ENCODE measurements around the gene FPR1. TPM values are rescaled to one million over a fixed set of nuclear protein-coding genes. Genes with fewer than 3 reads are reported as not detected.

Gene FPR1
- polyA plus RNA-seq, 3 donors: 372 to 1,265 (median 991) TPM

GRCh38 chr19:51702825-51703574 is 48.7 kb downstream of the FPR1 start:
- DNase-seq: no peak
- peaks cover 9 to 35% of the 10 kb centered on the region in 2 donors for H3K27me3 ChIP-seq (ENCODE audit: control insufficient read depth in 2 of 2, insufficient read depth in 2 of 2, low read length in 2 of 2)
- WGBS (ENCODE audit: insufficient coverage): 4% methylated on average over 38 of the region's 46 CpGs
- H3K9ac ChIP-seq (ENCODE audit: insufficient read depth, low read length, poor library complexity, severe bottlenecking): no peak overlapping the region
- Mint-ChIP-seq H3K4me1 (peaks cover 37% of the 10 kb centered on the region), H3K27me3 (ENCODE audit: low read depth in 3 of 3) (peaks cover 35 to 52% (median 45%) of the 10 kb centered on the region in 3 donors), H3K4me3 (peak overlapping the region; percentile 89 to 94), H3K27ac (peak overlapping the region; percentile 80 to 97 (median 95)), H3K9me3 (peaks cover 5 to 18% (median 14%) of the 10 kb centered on the region in 7 donors), H3K36me3 (peaks cover 37 to 40% of the 10 kb centered on the region in 2 donors)
- H3K27ac ChIP-seq (ENCODE audit: low read depth in 1 of 2, low read length in 2 of 2): no peak overlapping the region
- H3K4me1 ChIP-seq (ENCODE audit: control insufficient read depth in 1 of 2, insufficient read depth in 2 of 2, low read length in 2 of 2): peaks cover 31 to 39% of the 10 kb centered on the region in 2 donors
- peak overlapping the region; percentile 87 for H3K4me2 ChIP-seq (replicated peaks; ENCODE audit: extremely low read depth, low read length, poor library complexity, severe bottlenecking)
- peak overlapping the region; percentile 72 for H2AFZ ChIP-seq (ENCODE audit: insufficient read depth, low read depth, low read length, poor library complexity, severe bottlenecking)
- intact Hi-C loops (cut with micrococcal nuclease): loop anchor here in 1 of 2 donors (5.0 kb wide), 1 partner anchor 74 kb away; no protein-coding TSS in a partner anchor
- H3K36me3 ChIP-seq (replicated peaks in 1 of 2; ENCODE audit: control insufficient read depth in 1 of 2, insufficient read depth in 2 of 2, low read length in 2 of 2): peaks cover 9 to 18% of the 10 kb centered on the region in 2 donors
- no peak for TF ChIP-seq CTCF (IDR thresholded peaks at IDR 0.05)
- H3K4me3 ChIP-seq (replicated peaks in 1 of 3; ENCODE audit: low read depth in 2 of 3, low read length in 3 of 3): peak overlapping the region; percentile 70 to 91 (median 75)
- H4K20me1 ChIP-seq (ENCODE audit: insufficient read depth, low read length): no peaks in the 10 kb centered on the region
- peaks cover 0 to 6% of the 10 kb centered on the region in 2 donors for H3K9me3 ChIP-seq (replicated peaks in 1 of 2; ENCODE audit: control insufficient read depth in 1 of 2, insufficient read depth in 1 of 2, low read length in 2 of 2)
- peaks cover 17% of the 10 kb centered on the region for H3K79me2 ChIP-seq (ENCODE audit: insufficient read depth, low read length)

- Histone ChIP-seq H3K9me3 (replicated peaks in 1 of 2; ENCODE audit: control insufficient read depth in 1 of 2, insufficient read depth in 1 of 2, low read length in 2 of 2) (peaks cover 0 to 6% of the 10 kb centered on the region in 2 donors), H3K4me2 (replicated peaks; ENCODE audit: extremely low read depth, low read length, poor library complexity, severe bottlenecking) (peak overlapping the region; percentile 87), H3K36me3 (replicated peaks in 1 of 2; ENCODE audit: control insufficient read depth in 1 of 2, insufficient read depth in 2 of 2, low read length in 2 of 2) (peaks cover 9 to 14% of the 10 kb centered on the region in 2 donors), H3K79me2 (ENCODE audit: insufficient read depth, low read length) (peaks cover 17% of the 10 kb centered on the region), H3K9ac (ENCODE audit: insufficient read depth, low read length, poor library complexity, severe bottlenecking) (no peak overlapping the region), H3K4me1 (ENCODE audit: control insufficient read depth in 1 of 2, insufficient read depth in 2 of 2, low read length in 2 of 2) (peaks cover 31 to 39% of the 10 kb centered on the region in 2 donors), H3K27ac (ENCODE audit: low read depth in 1 of 2, low read length in 2 of 2) (no peak overlapping the region), H3K4me3 (replicated peaks in 1 of 3; ENCODE audit: low read depth in 2 of 3, low read length in 3 of 3) (peak overlapping the region in 1 of 3 experiments; percentile 91), H3K27me3 (ENCODE audit: control insufficient read depth in 2 of 2, insufficient read depth in 2 of 2, low read length in 2 of 2) (peaks cover 9 to 38% of the 10 kb centered on the region in 2 donors), H4K20me1 (ENCODE audit: insufficient read depth, low read length) (no peaks in the 10 kb centered on the region), H2AFZ (ENCODE audit: insufficient read depth, low read depth, low read length, poor library complexity, severe bottlenecking) (peak overlapping the region; percentile 72)
- DNase-seq: peak; percentile 55 to 88 (median 58)
- Mint-ChIP-seq H3K9me3 (peaks cover 5 to 18% (median 14%) of the 10 kb centered on the region in 7 donors), H3K4me3 (peak overlapping the region; percentile 89 to 94), H3K4me1 (peaks cover 37% of the 10 kb centered on the region), H3K36me3 (peaks cover 32 to 35% of the 10 kb centered on the region in 2 donors), H3K27me3 (ENCODE audit: low read depth in 3 of 3) (peaks cover 35 to 53% (median 48%) of the 10 kb centered on the region in 3 donors), H3K27ac (peak overlapping the region in 5 of 7 donors; percentile 46 to 97 (median 70))
- TF ChIP-seq CTCF (IDR thresholded peaks at IDR 0.05): no peak
- intact Hi-C loops (cut with micrococcal nuclease): loop anchor here in 1 of 2 donors (5.0 kb wide), 1 partner anchor 75 kb away; no protein-coding TSS in a partner anchor
- 51% methylated on average over 21 of the region's 27 CpGs for WGBS (ENCODE audit: insufficient coverage)
Observed at GRCh38 chr19:51702103-51702824, 49.4 kb downstream of the FPR1 start.
